ELR (cell line): ENCODE data around the gene STARD5.
"Not testable (repeated sequence)": the region's sequence is repeated elsewhere in the genome, so short reads cannot be mapped to it uniquely, and the experiment has no call there.

Source experiments
- DNase-seq: peaks from one replicate; pipeline ENCODE4 v3.0.0-alpha.2; 2015; ENCODE audit warnings: low read depth

The STARD5 gene

DNA sequence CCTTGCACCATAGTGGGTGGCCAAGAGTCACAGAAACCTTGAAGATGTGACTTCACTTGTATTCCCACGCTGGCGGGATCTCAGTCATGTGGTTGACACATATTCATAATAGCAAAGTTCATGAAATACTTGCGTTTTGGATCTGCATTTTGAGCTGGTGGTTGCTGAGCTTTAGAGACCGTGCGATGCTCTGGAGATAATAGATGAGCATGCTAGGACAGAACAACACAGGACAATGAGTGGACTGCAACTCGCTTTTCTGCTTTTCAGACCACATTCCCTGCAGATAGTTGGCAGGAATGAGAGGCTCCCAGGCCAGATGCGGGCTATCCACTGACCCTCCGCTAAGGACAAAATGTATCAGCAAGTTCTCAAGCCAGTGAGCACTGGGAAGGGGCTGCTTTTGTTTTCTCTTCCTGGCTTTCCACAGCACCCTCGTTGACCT, 13.8 kb upstream of the STARD5 start:
- no peak for DNase-seq

GRCh38 chr15:81337241-81337640, 13.3 kb upstream of the STARD5 start:
- no peak for DNase-seq

DNA sequence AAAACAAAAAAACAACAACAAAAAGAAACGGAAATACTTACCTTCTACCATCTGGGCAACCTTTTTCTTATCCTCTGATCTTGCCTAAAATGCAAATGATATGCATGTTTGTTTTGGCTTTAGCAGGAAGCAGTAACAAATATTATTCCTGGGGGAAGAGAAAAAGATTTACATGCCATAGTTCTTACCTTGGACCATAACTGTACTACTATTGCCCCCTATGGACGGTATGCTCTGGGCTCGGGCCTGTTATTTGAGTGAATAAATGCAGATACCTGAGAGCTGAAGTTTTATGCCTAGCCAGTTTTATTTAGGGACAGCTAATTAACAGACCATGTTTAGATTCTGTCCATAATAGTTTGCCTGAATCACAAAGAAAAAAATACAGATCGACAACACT, 12.6 kb upstream of the STARD5 start:
- DNase-seq = peak; percentile 51

DNA sequence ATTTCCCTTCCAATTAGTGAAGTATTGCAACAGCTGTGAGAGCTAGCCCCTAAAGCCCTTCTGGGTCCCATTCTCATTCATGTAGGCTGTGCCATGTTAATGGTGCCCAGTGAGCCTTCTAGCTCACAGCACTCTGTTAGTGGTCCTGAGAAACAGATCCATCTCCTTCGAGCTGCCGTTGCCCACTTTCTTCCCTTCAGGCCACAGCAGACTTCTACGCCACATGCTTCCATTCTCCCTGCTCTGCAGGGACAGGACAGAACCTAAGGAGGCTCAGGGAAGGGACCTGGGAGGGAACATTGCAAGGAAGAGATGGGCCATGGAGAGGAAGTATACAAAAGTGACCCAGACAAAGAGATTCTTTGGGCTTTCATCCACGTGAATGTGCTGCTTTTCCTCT, 11.7 kb upstream of the STARD5 start:
- DNase-seq = no peak

GRCh38 chr15:81334768-81335435, 11.0 kb upstream of the STARD5 start:
- no peak for DNase-seq

- no peak for DNase-seq
Observed at GRCh38 chr15:81333363-81333762, 9.4 kb upstream of the STARD5 start.

DNA sequence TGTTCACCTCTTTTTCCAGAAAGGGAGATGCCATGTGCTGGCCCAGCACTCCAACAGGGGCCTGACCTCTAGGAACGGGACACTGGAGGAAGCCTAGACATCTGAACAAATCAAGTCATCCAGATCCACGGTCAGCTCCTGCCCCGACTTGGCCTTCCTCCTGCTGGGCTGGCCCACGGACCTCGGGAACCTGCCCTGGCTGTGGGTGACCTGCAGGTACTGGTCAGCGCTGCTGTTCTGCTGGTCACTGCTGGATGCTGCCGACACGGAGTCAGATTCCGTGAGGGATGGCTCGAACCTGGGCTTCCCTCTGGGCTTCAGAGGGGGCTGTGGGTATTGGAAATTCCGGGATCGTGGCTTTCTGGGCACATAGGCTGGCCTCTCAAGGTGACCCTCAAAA, 8.4 kb upstream of the STARD5 start:
- no peak for DNase-seq

DNA sequence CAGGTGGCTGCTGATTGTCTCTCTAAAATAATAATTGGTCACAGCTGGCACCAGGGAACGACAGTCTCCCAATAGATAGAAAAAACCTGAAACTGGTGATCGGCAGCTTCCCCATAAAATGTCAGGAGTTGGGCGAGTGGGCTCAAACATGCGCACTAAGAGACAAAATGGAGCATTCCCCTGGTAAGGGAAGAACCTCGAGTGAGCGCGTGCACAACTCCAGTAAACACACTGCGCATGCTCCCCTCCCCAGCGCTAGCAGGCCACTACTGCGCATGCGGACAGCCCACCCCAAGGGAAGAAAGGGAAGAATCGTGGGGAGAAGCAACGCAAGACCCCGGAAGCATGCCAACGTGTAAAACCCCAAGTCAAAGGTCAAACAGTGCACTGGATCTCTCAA, 7.7 kb upstream of the STARD5 start:
- DNase-seq = no peak

GRCh38 chr15:81331141-81331540, 7.2 kb upstream of the STARD5 start:
- DNase-seq = not testable (repeated sequence)

DNA sequence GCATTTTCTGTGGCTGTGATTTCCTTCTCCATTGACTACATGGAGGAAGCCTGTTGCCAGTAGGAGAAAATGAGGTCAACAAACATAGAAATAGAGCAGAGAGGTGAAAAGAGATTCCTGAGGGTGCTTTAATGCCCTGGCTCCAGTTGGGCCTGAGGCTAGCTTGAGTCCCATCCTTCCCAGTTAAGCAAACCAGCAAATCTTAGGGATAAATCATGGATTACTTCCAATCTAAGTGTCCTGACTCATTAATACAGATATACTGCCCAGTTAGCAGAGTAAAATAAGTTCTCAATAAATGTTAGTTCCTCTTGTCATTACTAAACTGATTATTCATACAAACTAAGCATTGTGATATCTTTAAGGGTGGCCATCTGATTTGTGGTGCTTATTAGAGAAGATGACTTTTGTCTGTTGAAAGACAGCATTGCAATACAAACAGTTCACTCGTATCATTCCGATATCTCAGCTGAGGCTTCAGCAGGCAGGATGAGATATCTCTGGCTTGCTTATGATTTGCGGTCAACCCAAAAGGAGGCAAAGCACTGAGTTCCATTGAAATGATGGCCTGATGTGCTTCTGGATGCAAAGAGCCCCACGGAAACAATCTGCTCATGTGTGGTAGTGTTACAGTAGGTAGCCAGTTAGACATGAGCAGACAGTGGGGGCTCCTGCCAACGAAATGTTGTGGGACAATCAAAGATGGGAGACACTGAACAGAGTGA, 6.6 kb upstream of the STARD5 start:
- no peak for DNase-seq

DNA sequence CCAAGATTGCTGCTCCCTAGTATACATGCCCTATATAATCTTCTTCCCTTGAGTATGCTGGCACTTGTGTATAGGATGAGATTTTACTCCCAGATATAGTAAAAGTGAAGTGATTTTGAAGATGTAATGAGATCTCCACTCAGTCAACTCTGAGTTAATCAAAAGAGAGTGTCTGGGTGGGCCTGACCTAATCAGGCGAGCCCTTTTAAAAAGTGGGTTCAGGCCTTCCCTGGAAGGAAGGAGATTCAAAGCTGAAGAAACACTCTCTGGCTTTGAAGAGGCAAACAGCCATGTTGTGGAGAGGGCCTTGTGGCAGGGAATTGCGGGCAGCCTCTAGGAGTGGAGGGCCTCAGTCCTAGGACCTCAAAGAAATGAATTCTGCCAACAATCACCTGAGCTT, 5.5 kb upstream of the STARD5 start:
- DNase-seq = no peak

DNA sequence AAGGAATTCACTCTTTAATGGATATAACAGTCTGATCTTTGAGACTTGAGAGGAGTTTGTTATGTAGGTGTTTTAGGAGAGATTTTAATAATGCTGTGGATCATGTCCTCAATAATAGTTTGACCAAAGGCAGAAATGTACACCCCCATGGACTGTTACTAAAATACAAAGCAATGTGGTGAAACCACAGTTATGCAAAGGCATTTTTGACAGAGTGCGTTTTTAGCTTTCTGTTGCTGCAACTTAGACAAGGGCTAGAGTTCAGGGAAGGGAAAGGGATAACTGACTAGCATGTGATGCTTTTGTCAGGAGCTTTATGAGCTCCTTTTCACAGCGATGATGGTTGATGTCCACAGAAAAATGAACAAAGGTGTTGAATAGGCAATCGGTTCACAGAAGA, 3.6 kb upstream of the STARD5 start:
- peak; percentile 73 for DNase-seq

DNA sequence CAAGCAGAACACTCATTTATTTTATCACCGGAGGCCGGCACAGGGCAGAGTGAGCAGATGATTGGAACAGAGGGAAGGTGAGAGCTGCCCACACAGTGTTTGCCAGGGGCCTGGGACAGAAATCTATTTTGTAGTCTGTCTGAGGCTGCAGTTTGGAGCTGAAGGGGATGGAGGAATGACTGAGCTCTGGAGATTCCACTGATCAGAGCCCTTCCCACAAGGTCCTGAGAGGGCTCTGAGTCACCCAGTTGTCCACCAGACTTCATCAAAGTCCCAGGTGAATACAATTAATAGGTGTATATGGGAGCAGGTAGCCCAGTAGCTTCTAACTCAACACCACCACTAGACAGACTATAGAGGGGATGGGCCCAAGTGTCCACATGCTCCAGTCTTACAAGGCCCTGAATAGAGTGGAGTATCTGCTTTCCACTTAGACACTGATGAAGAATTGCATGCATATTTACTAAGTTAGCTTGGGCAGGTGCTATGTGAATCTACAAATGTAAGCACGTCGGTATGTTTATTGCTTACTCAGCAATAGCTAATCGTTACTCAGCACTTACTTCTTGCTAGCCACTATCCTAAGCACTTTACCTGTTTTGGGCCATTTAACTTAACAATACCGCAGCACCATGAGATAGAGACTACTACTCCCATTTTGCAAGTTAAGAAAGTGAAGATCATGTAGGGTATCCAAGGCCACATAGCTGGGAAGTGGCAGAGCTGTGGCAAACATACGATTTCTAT, 2.7 kb upstream of the STARD5 start:
- peak; percentile 37 for DNase-seq

GRCh38 chr15:81323559-81323943, 390 bp downstream of the STARD5 start:
- no peak for DNase-seq

GRCh38 chr15:81322676-81323253, 1.2 kb downstream of the STARD5 start:
- DNase-seq = no peak

DNA sequence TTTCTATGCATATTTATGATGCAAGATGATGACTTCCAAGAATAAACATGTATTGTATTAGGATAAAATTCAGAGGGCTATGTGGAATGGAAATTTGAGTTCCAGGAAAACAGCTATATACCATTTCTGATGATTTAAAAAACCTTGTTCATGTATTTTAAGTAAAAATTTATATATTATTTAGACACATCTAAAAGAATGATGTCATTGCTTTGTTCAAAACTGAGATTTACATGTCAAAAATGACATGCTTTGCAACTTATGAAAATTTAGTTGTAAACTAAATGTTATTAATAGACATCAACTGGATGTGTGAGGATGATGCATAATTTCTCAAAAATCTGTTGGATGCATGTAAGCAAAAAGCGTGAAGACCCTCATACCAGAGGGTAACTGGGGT, 2.3 kb downstream of the STARD5 start:
- DNase-seq = no peak

DNA sequence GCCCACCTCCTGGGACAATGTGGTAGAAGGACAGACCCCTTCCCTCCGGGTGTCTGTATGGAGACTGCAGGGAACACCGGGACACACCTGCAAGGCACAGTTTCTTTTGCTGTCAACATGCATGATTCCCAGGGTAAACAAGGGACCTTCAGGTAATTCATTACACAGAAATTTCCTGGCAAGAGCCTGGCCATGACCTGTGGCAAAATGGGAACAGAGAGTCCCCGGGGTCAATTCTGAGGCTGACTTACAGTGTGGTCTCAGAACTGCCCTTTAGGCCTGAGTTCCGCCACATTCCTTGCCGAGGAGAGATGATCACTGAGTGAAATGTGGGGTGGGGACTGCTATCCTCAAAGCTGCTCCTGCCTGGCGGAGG, 6.3 kb downstream of the STARD5 start:
- DNase-seq = no peak

DNA sequence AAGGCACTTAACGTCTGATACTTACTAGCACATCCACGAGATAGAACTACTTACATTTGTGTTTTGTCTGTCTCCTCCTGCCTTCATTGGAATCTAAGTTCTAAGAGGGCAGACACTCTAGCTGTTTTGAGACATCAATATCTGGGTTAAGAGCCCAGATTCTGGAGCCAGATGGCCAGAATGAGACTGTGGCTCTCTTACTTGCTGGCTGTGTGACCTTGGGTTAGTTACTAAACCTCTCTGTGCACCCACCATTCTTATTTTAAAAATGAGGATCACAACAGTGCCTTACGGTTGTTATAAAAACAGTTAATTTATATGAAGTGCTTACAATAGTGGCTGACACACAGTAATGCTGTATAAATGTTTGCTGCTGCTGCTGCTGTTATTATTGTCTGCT, 7.7 kb downstream of the STARD5 start:
- DNase-seq = no peak

GRCh38 chr15:81315452-81316175, 8.3 kb downstream of the STARD5 start:
- DNase-seq = no peak

DNA sequence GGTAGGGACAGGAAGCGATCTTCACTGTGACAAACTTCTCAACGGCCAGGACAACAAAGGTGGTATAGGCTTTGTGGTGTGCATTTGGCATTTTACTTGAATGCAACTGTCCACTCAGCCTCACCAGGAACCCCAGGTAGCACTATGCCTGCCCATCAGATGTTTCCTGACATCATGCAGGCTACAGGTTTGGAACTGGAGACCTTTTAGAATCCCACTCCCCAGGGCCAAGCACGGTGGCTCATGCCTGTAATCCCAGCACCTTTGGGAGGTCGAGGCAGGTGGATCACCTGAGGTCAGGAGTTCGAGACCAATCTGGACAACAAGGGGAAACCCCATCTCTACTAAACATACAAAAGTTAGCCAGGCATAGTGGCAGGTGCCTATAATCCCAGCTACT, 9.6 kb downstream of the STARD5 start:
- DNase-seq = no peak

DNA sequence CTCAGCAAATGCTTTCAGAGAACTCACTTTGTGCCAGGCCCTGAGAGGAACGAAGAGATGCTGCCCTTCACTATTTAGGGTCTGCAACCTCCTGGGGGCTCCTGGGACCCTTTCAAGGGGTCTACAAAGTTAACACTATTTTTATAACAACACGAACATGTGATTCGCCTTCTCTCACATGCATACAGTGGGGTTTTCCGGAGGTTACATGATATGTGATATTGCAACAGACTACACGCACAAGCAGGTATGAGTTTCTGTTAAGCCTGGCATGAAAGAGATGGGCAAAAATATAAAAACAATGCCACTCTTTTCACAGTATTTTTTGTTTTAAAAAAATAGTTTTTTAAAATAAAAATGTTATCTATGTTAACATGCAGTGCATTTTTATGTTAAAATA, 10.3 kb downstream of the STARD5 start:
- DNase-seq = no peak
